HCT116 (cell line): Measurements from ENCODE around the gene WNT11.

Experiments
- CEBPB ChIP-seq: IDR thresholded peaks from 2 replicates; pipeline ENCODE4 v1.6.1; 2012; ENCODE audit warnings: low read depth
- EZH2phosphoT487 ChIP-seq: fragments of 200-600 bp; IDR thresholded peaks from 2 replicates; pipeline ENCODE4 v1.6.1; 2018; ENCODE audit warnings: antibody characterized with exemption, borderline replicate concordance
- POLR2A ChIP-seq: IDR thresholded peaks from 2 replicates; pipeline ENCODE4 v1.7.0; 2011; ENCODE audit warnings: borderline replicate concordance; ENCODE audit not compliant: insufficient read depth, insufficient read length; ENCODE audit errors: extremely low read depth
- POLR2AphosphoS5 ChIP-seq: IDR thresholded peaks from 2 replicates; pipeline ENCODE4 v1.6.1; 2011; ENCODE audit warnings: mild to moderate bottlenecking, low read depth, low read length, moderate library complexity
- RAD21 ChIP-seq: IDR thresholded peaks from 2 replicates; pipeline ENCODE4 v1.6.1; 2012; ENCODE audit warnings: low read depth, mild to moderate bottlenecking
- SP1 ChIP-seq: IDR thresholded peaks from 2 replicates; pipeline ENCODE4 v1.6.1; 2012; ENCODE audit warnings: low read depth
- YY1 ChIP-seq: IDR thresholded peaks from 2 replicates; pipeline ENCODE4 v1.6.1; 2011; ENCODE audit warnings: low read length, low read depth, moderate library complexity, mild to moderate bottlenecking; ENCODE audit not compliant: insufficient replicate concordance; ENCODE audit errors: extremely low read depth
- ZNF274 ChIP-seq: fragments of 200-500 bp; sonication (Bioruptor generic); IDR thresholded peaks from 2 replicates; pipeline ENCODE4 v1.6.1; 2014; ENCODE audit warnings: mild to moderate bottlenecking, low read depth, low read length, inconsistent platforms
- TF ChIP-seq, protein P1 (sequence below), 3 experiments: fragments of 200-600 bp in 1 of 3; sonication (generic) in 1 of 3; IDR thresholded peaks in 2 of 3; conservative IDR thresholded peaks in 1 of 3; 2 replicates each; pipeline ENCODE4 v1.5.1; 2012 to 2017; ENCODE audit warnings: low read depth in 2 of 3, low read length in 2 of 3, antibody characterized with exemption in 1 of 3, borderline replicate concordance in 1 of 3, control low read depth in 1 of 3, mild to moderate bottlenecking in 1 of 3, mixed read lengths in 1 of 3, mixed run types in 1 of 3, moderate library complexity in 1 of 3; ENCODE audit not compliant: insufficient read depth in 1 of 3
- TF ChIP-seq, protein P2 (sequence below): IDR thresholded peaks from 2 replicates; pipeline ENCODE4 v1.6.1; 2012; ENCODE audit warnings: low read depth

DNA sequence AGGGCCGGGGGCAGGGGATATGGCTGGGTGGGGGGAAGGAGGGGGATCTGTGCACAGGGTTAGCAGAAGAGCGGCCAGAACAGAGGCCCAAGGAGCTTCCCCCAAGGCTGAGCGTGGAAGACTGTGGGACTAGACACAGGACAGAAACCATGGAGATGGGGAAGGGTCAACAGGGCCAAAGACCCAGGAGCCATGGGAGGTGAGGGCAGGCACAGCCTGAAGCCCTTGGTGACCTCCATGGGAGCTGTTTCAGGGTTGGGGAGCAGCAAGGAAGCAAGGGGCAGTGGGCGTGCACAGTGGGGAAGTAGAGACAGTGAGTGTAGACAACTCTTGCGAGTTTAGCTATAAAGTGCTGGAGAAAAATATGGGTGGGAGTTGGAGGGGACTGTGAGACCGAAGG lies 56.6 kb downstream of the WNT11 start:
- no peak for TF ChIP-seq POLR2A
- TF ChIP-seq EZH2phosphoT487, result no peak
- TF ChIP-seq, protein P1, sequence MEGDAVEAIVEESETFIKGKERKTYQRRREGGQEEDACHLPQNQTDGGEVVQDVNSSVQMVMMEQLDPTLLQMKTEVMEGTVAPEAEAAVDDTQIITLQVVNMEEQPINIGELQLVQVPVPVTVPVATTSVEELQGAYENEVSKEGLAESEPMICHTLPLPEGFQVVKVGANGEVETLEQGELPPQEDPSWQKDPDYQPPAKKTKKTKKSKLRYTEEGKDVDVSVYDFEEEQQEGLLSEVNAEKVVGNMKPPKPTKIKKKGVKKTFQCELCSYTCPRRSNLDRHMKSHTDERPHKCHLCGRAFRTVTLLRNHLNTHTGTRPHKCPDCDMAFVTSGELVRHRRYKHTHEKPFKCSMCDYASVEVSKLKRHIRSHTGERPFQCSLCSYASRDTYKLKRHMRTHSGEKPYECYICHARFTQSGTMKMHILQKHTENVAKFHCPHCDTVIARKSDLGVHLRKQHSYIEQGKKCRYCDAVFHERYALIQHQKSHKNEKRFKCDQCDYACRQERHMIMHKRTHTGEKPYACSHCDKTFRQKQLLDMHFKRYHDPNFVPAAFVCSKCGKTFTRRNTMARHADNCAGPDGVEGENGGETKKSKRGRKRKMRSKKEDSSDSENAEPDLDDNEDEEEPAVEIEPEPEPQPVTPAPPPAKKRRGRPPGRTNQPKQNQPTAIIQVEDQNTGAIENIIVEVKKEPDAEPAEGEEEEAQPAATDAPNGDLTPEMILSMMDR (IDR thresholded peaks at IDR 0.05 in 2 of 3, conservative IDR thresholded peaks at IDR 0.05 in 1 of 3; ENCODE audit: borderline replicate concordance in 1 of 3, insufficient read depth in 1 of 3, low read depth in 2 of 3, low read length in 2 of 3), result no peak
- TF ChIP-seq, protein P2, sequence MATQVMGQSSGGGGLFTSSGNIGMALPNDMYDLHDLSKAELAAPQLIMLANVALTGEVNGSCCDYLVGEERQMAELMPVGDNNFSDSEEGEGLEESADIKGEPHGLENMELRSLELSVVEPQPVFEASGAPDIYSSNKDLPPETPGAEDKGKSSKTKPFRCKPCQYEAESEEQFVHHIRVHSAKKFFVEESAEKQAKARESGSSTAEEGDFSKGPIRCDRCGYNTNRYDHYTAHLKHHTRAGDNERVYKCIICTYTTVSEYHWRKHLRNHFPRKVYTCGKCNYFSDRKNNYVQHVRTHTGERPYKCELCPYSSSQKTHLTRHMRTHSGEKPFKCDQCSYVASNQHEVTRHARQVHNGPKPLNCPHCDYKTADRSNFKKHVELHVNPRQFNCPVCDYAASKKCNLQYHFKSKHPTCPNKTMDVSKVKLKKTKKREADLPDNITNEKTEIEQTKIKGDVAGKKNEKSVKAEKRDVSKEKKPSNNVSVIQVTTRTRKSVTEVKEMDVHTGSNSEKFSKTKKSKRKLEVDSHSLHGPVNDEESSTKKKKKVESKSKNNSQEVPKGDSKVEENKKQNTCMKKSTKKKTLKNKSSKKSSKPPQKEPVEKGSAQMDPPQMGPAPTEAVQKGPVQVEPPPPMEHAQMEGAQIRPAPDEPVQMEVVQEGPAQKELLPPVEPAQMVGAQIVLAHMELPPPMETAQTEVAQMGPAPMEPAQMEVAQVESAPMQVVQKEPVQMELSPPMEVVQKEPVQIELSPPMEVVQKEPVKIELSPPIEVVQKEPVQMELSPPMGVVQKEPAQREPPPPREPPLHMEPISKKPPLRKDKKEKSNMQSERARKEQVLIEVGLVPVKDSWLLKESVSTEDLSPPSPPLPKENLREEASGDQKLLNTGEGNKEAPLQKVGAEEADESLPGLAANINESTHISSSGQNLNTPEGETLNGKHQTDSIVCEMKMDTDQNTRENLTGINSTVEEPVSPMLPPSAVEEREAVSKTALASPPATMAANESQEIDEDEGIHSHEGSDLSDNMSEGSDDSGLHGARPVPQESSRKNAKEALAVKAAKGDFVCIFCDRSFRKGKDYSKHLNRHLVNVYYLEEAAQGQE, result no peak
- TF ChIP-seq YY1, result no peak
- no peak for TF ChIP-seq RAD21
- no peak for TF ChIP-seq POLR2AphosphoS5
- TF ChIP-seq CEBPB, result no peak
- no peak for TF ChIP-seq ZNF274
- no peak for TF ChIP-seq SP1
